Epithelial cell of proximal tubule (primary cell): ENCODE measurements around the gene EIF4E1B. TPM values are rescaled to one million over a fixed set of nuclear protein-coding genes. Genes with fewer than 3 reads are reported as not detected.

Source experiments
- DNase-seq: peaks from one replicate; pipeline ENCODE4 v3.0.0-alpha.2; 2011; ENCODE audit warnings: low read depth
- H3K4me3 ChIP-seq: 2 replicates; pipeline ENCODE4 v1.5.1; 2011; ENCODE audit warnings: low read depth, mild to moderate bottlenecking, low read length
- total RNA-seq: library from RNA; depleted of rRNA; stranded (reverse); fragments of >200 nt; gene quantifications from 2 replicates; pipeline ENCODE4 v1.2.3, GENCODE V29; 2015
- TF ChIP-seq, protein P1 (sequence below): conservative IDR thresholded peaks from 2 replicates; pipeline ENCODE4 v1.5.1; 2012; ENCODE audit warnings: low read depth, mild to moderate bottlenecking, low read length

Gene EIF4E1B
- total RNA-seq, 1 donor from 2014 or later = not detected

DNA sequence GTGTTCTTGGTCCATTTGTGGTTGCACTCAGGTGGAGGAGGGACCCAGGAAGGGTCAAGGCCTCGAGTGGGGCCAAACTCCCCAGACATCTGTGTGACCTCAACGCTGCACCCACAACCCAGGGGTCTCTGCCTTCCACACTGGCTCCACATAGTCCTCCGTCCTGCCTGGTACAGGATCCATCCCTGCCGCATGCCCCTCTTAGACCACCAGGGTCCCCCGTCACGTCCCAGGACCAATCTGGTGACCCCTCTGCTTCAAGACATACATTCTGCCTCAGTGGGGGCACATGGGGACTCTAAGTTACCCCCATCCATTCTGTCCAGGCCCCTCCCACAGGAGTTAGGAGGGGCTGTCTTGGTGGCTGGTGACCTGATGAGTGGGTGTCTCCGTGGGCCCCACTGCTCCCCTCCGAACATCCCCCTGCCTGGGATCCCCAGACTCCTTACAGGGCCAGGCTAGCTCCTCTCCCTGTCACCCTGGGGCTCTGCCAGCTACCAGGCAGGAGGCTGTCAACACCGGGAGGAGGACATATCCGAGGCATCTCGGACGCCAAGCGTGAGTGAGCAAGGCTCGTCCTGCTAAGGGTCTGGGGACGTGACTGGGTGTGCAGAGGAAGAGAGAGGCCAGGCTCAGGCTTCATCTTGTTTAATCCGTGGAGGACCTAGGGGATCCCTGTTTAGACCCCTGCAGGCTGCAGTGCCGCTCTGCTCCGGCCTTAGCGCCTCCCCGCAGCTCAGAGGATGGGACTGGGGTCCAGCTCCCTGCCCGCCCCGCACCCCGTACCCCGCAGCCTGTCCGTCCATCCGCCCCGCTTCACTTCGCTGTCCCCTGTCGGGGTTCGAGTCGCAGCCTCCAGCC, 49.1 kb downstream of the EIF4E1B start:
- no peak for DNase-seq
- H3K4me3 ChIP-seq = no peak overlapping the region
- TF ChIP-seq, protein P1, sequence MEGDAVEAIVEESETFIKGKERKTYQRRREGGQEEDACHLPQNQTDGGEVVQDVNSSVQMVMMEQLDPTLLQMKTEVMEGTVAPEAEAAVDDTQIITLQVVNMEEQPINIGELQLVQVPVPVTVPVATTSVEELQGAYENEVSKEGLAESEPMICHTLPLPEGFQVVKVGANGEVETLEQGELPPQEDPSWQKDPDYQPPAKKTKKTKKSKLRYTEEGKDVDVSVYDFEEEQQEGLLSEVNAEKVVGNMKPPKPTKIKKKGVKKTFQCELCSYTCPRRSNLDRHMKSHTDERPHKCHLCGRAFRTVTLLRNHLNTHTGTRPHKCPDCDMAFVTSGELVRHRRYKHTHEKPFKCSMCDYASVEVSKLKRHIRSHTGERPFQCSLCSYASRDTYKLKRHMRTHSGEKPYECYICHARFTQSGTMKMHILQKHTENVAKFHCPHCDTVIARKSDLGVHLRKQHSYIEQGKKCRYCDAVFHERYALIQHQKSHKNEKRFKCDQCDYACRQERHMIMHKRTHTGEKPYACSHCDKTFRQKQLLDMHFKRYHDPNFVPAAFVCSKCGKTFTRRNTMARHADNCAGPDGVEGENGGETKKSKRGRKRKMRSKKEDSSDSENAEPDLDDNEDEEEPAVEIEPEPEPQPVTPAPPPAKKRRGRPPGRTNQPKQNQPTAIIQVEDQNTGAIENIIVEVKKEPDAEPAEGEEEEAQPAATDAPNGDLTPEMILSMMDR = no peak

DNA sequence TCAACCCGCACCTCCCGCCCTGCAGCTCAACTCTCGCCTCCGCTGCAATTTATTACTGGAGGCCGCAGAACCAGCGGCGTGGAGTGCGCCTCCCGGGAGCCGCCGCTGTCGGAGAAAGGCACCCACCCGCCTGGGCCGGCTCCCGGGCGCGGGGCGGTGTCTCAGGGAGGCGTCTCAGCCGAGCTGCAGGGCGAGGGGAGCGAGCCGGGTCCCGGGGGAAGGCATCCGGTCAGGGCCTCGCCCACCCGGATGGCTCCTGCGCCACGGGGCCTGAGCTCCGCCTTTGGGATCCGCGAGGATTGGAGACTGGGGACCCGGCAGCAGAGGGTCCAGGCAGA, 49.7 kb downstream of the EIF4E1B start:
- TF ChIP-seq, protein P1 = no peak
- no peak overlapping the region for H3K4me3 ChIP-seq
- DNase-seq = no peak

DNA sequence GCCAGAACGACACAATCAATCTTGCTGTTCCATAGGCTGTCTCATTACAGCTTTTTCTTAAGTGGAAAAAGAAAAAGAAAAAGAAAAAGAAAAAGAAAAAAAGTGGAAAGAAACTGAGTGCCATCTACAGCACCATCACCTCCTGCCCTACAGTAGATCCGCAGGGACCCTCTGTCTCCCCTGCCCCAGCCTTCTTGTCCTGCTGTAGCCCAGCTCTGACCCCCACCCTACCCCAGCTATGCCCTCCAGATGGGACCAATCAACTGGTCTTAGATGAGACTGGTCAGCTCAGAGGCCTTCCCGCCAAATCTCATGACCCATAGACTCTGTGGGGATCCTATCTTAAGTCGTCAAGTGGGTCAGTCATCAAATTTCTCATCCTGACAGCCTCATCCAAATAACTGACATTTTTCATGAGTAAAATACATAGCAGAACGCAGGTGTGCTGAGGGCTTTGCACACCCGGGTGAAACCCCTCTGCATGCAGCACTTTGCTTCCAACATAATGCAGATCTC, 51.6 kb downstream of the EIF4E1B start:
- H3K4me3 ChIP-seq = no peak overlapping the region
- no peak for DNase-seq
- TF ChIP-seq, protein P1 = no peak

DNA sequence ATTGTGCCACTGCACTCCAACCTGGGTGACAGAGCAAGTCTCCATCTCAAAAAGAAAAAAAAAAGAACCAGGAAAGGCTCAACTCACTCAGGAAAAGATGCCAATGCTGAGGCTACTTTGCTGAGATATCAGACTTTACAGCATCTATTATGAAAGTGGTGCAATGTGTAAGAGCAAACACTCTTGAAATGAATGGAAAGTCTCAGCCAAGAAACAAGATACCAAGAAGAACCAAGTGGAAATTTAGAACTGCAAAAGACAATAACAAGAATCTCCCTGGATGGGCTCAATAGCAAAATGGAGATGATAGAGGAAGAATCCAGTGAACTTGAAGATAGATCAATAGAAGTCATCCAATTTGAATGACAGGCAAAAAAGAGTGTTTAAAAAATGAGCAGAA, 54.5 kb downstream of the EIF4E1B start:
- DNase-seq = no peak

DNA sequence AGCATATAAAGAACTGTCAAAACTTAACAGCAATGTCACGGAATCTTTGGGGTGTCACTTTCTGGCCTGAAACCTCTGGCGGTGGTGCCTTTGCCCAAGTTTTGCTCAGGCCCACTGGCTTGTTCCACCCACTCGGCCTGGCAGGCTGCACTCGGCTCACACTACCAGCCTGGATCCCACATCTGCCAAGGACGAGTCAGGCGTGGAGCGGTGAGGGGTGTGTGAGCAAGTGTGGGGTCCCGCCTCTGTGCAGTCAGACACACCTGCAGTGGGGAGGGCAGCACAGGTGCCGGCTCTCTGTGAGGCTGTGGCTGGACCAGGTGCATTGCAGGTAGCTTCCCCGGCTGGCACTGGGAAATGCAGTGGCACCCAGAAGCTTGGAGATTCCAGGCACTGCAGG, 56.8 kb downstream of the EIF4E1B start:
- TF ChIP-seq, protein P1 = no peak
- DNase-seq = no peak

More for the DNA sequence above, 54.5 kb downstream of the EIF4E1B start:
- TF ChIP-seq, protein P1 = no peak
- no peak overlapping the region for H3K4me3 ChIP-seq

DNA sequence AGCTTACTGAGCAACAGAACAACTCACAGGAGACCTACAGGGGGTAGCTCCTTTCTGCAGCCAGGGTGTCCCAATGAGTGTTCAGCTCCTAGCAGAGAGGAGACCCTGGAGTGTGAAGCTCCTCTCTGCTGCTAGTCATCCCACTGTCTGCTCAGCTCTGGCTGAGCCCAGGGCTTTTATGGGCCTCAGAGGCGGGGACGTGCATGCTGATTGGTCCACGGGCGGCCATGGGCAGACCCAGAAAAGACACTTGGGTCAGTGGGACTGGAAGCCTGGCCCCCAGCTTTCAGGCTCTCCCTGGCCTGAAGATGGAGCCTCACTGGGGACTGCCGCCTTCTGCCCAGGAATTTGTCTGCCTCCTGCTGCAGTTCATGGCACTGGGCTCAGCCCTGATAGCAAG, 57.4 kb downstream of the EIF4E1B start:
- no peak overlapping the region for H3K4me3 ChIP-seq
- no peak for DNase-seq
- TF ChIP-seq, protein P1 = no peak

More for the DNA sequence above, 56.8 kb downstream of the EIF4E1B start:
- H3K4me3 ChIP-seq = no peak overlapping the region

DNA sequence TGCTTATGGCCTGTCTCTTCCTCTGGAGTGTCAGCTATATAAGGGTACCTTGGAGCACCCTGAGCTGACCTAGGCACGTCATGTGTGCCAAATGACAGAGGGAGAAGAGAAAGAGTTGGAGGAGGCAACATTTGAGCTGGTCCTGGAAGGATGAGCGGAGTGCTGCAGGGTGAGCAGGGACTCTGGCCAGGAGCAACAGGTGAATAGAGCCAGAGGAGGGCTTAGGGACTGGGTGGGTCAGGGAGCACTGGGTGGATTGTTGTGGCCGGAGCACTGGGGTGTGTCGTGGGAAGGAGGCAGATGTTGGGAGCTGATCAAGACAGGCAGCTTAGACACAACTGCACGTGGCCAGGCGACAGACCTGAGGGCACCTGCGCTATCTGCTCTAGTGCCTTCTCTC, 60.4 kb downstream of the EIF4E1B start:
- H3K4me3 ChIP-seq = no peak overlapping the region
- TF ChIP-seq, protein P1 = no peak
- DNase-seq = no peak
